Activated CD8-positive, alpha-beta memory T cell treated with anti-CD3 and anti-CD28 coated beads for 4 hours (primary cell): ENCODE data around the gene HCN2.
A peak's percentile ranks its signal among the peaks of the same experiment; 100 is the strongest.

ENCODE experiments used
- DNase-seq, 2 donors: peaks; one replicate each; pipeline ENCODE4 v3.0.0-alpha.2; 2020; ENCODE audit warnings: low read depth in 2 of 2

HCN2 gene

GRCh38 chr19:656751-657559, 67.3 kb downstream of the HCN2 start:
- DNase-seq: no peak

GRCh38 chr19:657611-658010, 67.9 kb downstream of the HCN2 start:
- no peak for DNase-seq

DNA sequence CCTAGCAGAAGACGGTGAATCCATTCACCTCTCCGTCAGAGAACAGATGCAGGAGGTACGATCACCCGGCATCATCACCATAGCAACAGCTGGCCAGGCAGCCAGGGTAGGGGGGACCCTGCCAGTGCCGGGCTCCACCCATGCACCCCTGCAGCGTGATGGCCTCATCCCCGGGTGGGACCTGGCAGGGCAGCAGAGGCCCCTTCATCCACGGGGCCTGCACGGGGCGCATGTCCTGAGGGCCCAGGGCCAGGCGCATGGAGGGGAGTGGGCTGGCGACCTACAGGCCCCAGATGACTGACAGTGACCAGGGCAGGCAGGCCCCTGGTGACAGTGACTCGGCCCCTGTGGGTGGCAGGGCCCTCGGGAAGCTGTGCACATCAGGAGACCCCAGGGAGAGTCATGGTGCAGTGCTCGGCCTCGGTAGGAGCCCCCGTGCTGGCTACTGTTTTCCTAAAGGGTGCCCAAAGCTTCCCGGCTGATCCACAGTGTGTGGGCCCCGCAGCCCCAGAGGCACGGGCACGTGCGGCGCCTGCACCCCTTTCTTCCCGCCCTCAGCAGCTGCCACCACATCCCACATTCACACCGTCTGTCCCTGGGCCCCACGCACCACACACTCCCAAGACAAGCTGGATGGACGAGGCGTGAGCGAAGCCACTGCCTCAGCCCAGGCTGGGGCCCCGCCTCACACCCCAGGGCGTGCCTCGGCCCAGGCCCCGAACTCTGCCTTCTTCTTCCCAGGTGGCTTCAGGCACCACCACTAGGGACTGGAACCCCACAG, 68.6 kb downstream of the HCN2 start:
- DNase-seq: no peak

DNA sequence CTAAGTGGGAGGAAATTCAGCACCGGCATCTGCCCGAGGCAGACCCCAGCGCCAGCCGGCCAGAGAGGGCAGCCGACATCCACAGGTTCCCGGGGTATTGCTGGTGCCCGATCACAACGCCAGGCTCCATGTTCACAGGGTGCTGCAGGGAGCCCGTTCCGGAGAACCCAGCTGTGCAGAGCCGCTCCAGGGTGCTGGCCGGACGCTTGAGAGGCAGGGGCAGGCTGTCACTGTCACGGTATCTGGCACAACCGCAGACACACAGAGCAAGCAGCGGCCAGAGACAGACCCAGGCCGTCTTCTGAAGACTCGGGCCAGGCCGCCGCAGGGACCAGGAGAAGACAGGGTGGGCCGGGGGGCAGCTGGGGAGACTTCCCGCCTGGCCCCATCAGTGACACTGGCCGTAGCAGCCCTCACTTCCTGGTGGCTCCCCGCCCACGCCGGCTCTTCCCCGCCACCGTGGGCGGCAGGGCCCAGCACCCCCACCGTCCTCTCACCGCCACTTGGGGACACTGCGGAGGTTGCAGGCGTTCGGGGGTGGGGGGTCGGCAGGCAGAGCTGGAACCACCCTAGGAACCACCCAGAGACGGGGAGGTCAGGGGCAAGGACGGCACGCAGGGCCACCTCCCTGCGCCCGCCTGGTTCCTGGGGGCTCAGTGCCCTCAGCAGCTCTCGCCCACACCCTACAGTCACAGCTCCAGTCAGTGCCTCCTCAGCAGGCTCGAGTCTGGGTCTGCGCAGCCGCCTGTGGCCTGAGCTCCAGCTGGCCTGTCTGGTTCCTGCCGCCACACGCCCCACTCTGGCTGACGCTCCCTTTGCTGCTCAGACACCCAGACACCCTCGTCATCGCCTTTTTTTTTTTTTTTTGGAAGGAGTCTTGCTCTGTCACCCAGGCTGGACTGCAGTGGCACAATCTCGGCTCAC, 69.5 kb downstream of the HCN2 start:
- no peak for DNase-seq

DNA sequence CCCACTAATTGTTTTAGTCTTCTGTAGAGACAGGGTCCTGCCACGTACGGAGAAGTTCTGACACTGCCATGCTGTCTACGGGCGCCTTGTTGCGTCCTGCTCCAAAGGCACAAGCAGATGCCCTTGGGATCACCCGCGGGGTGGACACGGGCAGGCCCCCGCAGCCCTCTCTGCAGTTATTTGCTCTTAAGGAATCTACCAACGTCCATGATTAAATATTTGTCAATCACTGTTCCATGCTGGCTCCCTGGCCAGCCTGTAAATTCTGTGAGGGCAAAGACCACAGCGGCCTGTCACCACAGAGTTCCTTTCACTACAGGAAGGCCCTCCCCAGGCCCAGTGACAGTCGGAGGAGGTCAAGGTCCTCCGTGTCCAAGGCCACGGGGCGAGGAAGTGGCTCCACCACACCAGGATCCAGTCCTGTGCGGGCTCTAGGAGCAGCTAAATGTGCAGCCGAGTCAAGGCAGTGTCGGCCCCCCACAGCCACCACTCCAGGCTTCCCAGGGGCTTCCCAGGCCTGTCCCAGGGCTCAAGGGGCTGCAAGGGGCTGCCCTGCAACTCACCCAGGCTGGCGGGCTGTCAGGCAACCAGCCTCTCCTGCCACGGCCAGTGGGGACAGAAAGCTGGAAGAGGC, 71.2 kb downstream of the HCN2 start:
- no peak for DNase-seq

DNA sequence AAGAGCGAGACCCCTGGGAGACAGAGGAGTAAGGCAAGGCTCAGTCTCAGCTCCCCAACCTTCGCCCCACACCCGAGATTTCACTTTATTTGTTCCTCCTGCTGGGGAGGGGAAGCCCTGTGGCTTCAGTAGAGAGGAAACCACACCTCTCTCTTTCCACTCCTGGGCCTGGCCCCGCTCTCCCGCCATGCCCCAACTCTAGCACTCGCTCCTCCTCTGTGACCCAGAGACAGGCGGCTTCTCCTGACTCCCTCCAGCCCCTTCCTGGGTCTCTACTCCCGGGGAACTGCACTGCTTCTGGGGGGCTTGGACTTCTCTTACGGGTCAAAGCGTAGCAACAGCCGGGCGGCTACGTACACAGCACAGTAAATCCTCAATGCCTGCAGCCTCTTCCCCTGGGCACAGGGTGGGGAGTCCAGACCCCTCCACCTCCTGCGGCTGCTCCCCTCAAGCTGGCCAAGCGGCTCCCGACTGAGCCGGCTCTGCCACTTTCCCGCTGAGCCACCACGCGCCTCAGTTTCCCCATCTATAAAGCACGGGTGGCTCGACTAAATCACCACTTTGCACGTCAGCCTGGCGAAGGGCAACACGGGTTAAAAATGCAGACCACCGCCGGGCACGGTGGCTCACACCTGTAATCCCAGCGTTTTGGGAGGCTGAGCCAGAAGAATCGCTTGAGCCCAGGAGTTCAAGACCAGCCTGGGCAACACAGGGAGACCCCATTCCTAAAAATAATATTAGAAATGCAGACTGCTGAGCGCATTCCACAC, 71.9 kb downstream of the HCN2 start:
- DNase-seq: peak; percentile 45 to 48

DNA sequence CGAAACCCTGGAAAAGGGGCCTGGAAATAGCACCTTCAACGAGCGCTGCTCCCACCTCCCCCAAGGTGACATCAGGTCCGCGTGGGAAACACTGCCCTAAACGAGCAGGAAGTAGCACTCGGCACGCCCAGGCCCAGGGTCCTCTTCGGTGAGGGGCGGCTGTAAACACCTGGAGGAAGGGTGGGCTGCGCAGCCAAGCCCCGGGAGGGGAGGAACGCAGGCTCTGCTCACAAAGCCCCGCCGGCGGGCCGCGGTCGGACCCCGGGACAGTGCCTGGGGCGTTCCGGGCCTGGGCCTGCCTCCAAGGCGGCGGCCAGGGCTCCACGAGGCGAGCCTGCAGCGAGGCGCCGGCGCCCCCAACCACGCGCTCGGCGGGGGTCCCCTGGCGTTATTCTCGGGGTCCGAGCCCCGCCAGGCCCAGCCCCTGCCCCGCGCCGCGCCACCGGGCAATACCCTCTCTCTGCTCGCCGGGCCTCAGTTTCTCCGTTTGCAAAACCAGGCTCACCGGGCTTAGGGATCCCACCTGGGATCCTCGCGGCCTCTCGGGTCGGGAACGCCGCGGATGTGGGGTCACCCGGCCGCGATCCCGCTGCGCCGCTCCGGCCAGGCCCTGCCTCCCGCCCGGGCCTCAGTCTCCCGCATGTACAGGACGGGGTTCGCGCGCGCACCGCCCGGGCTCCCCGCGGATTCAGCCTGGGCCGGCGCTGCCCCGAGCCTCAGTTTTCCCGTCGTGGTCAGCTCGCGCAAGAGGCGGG, 72.7 kb downstream of the HCN2 start:
- DNase-seq: peak; percentile 64 to 65

- DNase-seq: peak; percentile 87 to 92
Measured at GRCh38 chr19:662962-663681, 73.4 kb downstream of the HCN2 start, which contains the start of gene RNF126. Gene RNF126 (minus strand): TSS chr19:663214. CDS start chr19:663121, 93 bp downstream.

DNA sequence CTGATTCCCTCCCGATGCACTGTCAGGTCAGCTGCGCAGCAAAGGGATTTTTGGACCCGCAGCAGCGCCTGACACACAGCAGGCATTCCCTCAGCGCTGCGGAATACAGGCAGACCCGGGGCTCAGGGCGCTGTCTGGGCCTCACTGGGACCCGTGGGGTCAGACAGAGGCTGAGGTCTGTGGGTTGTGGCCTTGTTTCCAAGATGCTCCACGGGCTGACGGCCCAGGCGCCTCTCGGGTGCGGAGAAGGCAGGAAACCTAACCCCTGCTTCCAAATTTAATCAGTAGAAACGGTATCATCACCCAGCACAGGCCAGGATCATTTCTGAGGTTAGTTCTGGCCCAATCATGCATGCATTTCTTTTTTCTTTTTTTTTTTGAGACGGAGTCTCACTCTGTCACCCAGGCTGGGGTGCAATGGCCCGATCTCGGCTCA, 74.0 kb downstream of the HCN2 start:
- DNase-seq: no peak

- peak; percentile 54 to 65 for DNase-seq
Measured at GRCh38 chr19:664913-665443, 75.3 kb downstream of the HCN2 start.
